OCI-LY3 (cell line): Measurements from ENCODE around the gene MBD4.

Experiments
- H2AFZ ChIP-seq: fragments of 200-600, 300-600 bp; shearing (Covaris generic); 2 replicates; pipeline ENCODE4 v1.6.0; 2014; ENCODE audit warnings: antibody characterized with exemption, low read depth, low read length
- H3K27ac ChIP-seq: fragments of 200-600, 300-600 bp; sonication (generic); 2 replicates; pipeline ENCODE4 v1.5.1; 2014; ENCODE audit warnings: mild to moderate bottlenecking, low read length, moderate library complexity, mixed read lengths
- H3K27me3 ChIP-seq: fragments of 200-600, 300-600 bp; sonication (generic); 2 replicates; pipeline ENCODE4 v1.6.1; 2014; ENCODE audit warnings: low read depth, low read length, mixed read lengths
- H3K36me3 ChIP-seq: fragments of 200-600, 300-600 bp; sonication (generic); replicated peaks from 2 replicates; pipeline ENCODE3; 2014; ENCODE audit warnings: low read depth, low read length, mixed read lengths
- H3K4me1 ChIP-seq: fragments of 300-600, 200-600 bp; sonication (generic); 2 replicates; pipeline ENCODE4 v1.6.1; 2014; ENCODE audit warnings: low read length, mixed read lengths
- H3K4me2 ChIP-seq: fragments of 200-600, 300-600 bp; sonication (generic); 2 replicates; pipeline ENCODE4 v1.6.1; 2014; ENCODE audit warnings: low read length, mixed read lengths
- H3K4me3 ChIP-seq: fragments of 300-600, 200-600 bp; sonication (generic); 2 replicates; pipeline ENCODE4 v1.5.1; 2014; ENCODE audit warnings: antibody characterized with exemption, mild to moderate bottlenecking, low read length, moderate library complexity
- H3K79me2 ChIP-seq: fragments of 300-600, 200-600 bp; shearing (Covaris generic); 2 replicates; pipeline ENCODE4 v1.6.1; 2014; ENCODE audit warnings: mild to moderate bottlenecking, low read length, mixed read lengths
- H3K9ac ChIP-seq: fragments of 300-600, 200-600 bp; shearing (Covaris generic); 2 replicates; pipeline ENCODE4 v1.6.0; 2014; ENCODE audit warnings: mild to moderate bottlenecking, low read length, moderate library complexity
- H3K9me3 ChIP-seq: fragments of 200-600, 300-600 bp; shearing (Covaris generic); 2 replicates; pipeline ENCODE4 v1.6.1; 2014; ENCODE audit warnings: low read length, mixed read lengths; ENCODE audit not compliant: insufficient read depth
- H4K20me1 ChIP-seq: fragments of 200-600, 300-600 bp; sonication (generic); 2 replicates; pipeline ENCODE4 v1.6.1; 2016; ENCODE audit warnings: low read length, mixed read lengths; ENCODE audit not compliant: insufficient read depth
- CTCF ChIP-seq: fragments of 200-600, 300-600 bp; sonication (generic); IDR thresholded peaks from 2 replicates; pipeline ENCODE4 v1.5.1; 2014; ENCODE audit warnings: antibody characterized with exemption, low read length, low read depth
- EZH2phosphoT487 ChIP-seq: fragments of 200-600 bp; shearing (Covaris generic); IDR thresholded peaks from 2 replicates; pipeline ENCODE4 v1.6.1; 2018; ENCODE audit warnings: antibody characterized with exemption, mixed run types, low read depth

MBD4 gene

DNA sequence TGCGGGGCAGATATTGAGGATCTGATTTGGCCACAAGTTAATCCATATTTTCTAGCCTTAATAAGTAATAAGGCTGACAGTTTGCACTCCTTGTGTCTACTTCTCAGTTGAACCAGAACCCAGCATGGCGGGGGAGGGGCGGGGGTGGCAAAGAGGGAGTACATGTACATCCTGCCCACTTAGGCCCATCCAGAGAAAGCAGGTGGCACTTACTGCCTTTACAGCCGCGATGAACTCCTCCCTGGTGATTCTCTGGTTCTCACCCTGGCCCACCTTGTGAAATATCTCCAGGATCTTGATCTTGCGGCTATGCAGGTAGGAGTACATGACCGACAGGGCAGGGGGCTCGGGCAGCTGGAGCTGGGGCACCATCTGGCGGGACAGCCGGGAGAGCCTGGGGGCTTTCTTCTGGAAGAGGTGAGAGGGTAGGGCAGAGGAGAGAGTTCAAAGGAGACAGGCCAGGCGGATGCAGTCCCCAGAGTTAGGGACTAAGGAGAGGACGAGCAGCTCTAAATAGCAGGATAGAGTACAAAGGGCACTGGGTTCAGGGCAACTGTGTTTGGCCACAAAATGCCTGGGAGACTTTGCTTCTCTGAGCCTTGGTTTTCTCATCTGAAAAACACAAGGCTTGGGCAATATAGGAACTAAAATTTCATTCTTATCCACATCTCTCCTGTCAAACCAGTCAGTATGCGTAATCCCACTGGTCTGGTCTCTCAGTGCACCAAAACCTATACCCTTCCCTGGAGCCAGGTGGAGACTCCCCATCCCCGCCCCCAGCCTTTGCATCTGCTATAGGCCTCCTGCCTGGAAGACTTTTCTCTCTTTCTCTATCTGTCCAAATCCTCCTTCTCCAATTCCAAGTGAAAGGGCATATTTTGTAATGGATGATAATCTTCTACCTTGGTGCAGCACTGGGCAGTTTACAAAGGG, 21.4 kb downstream of the MBD4 start:
- Histone ChIP-seq H3K27ac (no peak overlapping the region), H3K36me3 (no peaks in the 10 kb centered on the region)
- TF ChIP-seq CTCF (no peak), EZH2phosphoT487 (no peak)

GRCh38 chr3:129417326-129417725, 22.4 kb downstream of the MBD4 start:
- TF ChIP-seq CTCF (no peak), EZH2phosphoT487 (no peak)
- Histone ChIP-seq H3K4me1 (peaks cover 3% of the 10 kb centered on the region; the same call in 1 of the 2 replicates), H3K27ac (no peak overlapping the region), H3K9ac (no peak overlapping the region), H3K4me2 (no peak overlapping the region), H3K36me3 (no peaks in the 10 kb centered on the region), H4K20me1 (no peaks in the 10 kb centered on the region), H3K79me2 (no peaks in the 10 kb centered on the region), H2AFZ (no peak overlapping the region), H3K4me3 (no peak overlapping the region), H3K27me3 (no peaks in the 10 kb centered on the region), H3K9me3 (no peaks in the 10 kb centered on the region)

More for the DNA sequence above, 21.4 kb downstream of the MBD4 start:
- Histone ChIP-seq H3K4me2 (no peak overlapping the region), H3K79me2 (no peaks in the 10 kb centered on the region), H3K9ac (no peak overlapping the region), H3K9me3 (no peaks in the 10 kb centered on the region), H3K27me3 (no peaks in the 10 kb centered on the region), H3K4me1 (peaks cover 3% of the 10 kb centered on the region; the same call in 1 of the 2 replicates), H2AFZ (no peak overlapping the region), H4K20me1 (no peaks in the 10 kb centered on the region), H3K4me3 (no peak overlapping the region)

DNA sequence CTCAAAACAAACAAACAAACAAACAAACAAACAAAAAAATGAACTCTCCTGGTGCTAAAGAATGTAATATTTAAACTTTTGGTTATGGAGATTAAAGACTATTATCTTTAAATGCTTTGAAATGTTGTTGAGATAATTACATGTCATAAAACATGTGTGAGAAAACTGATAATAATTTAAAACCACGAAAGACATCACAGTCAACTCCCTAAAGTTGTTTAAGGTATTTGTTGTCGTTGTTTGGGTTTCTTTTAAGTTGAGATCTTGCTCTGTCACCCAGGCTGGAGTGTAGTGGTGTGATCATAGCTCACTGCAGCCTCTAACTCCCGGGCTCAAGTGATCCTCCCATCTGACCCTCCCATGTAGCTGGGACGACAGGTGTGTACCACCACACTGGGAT, 23.3 kb downstream of the MBD4 start:
- no peak overlapping the region for H3K4me2 ChIP-seq
- H3K27me3 ChIP-seq, result no peaks in the 10 kb centered on the region
- no peaks in the 10 kb centered on the region for H3K79me2 ChIP-seq
- no peaks in the 10 kb centered on the region for H4K20me1 ChIP-seq
- no peak overlapping the region for H3K9ac ChIP-seq
- TF ChIP-seq CTCF, result no peak
- no peak for TF ChIP-seq EZH2phosphoT487
- no peak overlapping the region for H3K27ac ChIP-seq
- no peaks in the 10 kb centered on the region for H3K9me3 ChIP-seq
- H3K36me3 ChIP-seq, result no peaks in the 10 kb centered on the region
- no peak overlapping the region for H3K4me3 ChIP-seq
- peaks cover 3% of the 10 kb centered on the region; the same call in 1 of the 2 replicates for H3K4me1 ChIP-seq
- H2AFZ ChIP-seq, result no peak overlapping the region

DNA sequence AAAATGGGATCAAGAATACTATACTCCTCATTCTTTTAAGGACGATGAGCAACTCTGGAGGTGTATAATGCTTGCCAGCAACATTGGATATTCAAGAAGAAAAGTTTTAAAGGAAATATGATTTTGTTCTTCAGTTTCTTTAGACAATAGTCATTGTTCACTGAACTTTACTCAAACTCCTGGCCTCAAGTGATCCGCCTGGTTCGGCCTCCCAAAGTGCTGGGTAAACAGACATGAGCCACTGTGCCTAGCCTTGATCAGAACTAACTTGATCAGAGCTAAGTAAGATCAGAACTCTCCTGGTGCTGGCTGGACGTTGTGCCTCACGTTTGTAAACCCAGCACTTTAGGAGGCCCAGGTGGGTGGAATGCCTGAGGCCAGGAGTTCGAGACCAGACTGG, 23.9 kb downstream of the MBD4 start:
- TF ChIP-seq EZH2phosphoT487, result no peak
- TF ChIP-seq CTCF, result no peak
- Histone ChIP-seq H3K4me3 (no peak overlapping the region), H3K79me2 (no peaks in the 10 kb centered on the region), H3K27ac (no peak overlapping the region), H3K4me2 (no peak overlapping the region), H4K20me1 (no peaks in the 10 kb centered on the region), H3K4me1 (peaks cover 3% of the 10 kb centered on the region; the same call in 1 of the 2 replicates), H3K9me3 (no peaks in the 10 kb centered on the region), H3K27me3 (no peaks in the 10 kb centered on the region), H3K36me3 (no peaks in the 10 kb centered on the region), H3K9ac (no peak overlapping the region), H2AFZ (no peak overlapping the region)
